ENCODE data around the gene EID3. TPM values are rescaled to one million over a fixed set of nuclear protein-coding genes. Genes with fewer than 3 reads are reported as not detected.
A peak's percentile ranks its signal among the peaks of the same experiment; 100 is the strongest.

The EID3 gene
- total RNA-seq, 6 experiments from 2014 or later: 2.2 to 4.4 (median 4.1) TPM

- no peak for TF ChIP-seq CTCF (IDR thresholded peaks at IDR 0.05)
- peaks cover 28% of the 10 kb centered on the region for H3K4me1 Mint-ChIP-seq (ENCODE audit: low read depth)
- H3K4me3 Mint-ChIP-seq: no peak overlapping the region
Observed at GRCh38 chr12:104272938-104273337, 30.6 kb upstream of the EID3 start.

GRCh38 chr12:104273503-104273902 is 30.0 kb upstream of the EID3 start:
- no peak for DNase-seq
- no peak for TF ChIP-seq CTCF (IDR thresholded peaks at IDR 0.05)
- Mint-ChIP-seq H3K4me3 (no peak overlapping the region), H3K27ac (no peak overlapping the region), H3K4me1 (ENCODE audit: low read depth) (peaks cover 28% of the 10 kb centered on the region), H3K9me3 (no peaks in the 10 kb centered on the region), H3K36me3 (ENCODE audit: low read depth) (peaks cover 22% of the 10 kb centered on the region), H3K27me3 (ENCODE audit: insufficient read depth) (no peaks in the 10 kb centered on the region)

More at GRCh38 chr12:104272938-104273337, 30.6 kb upstream of the EID3 start:
- no peak overlapping the region for H3K27ac Mint-ChIP-seq
- no peaks in the 10 kb centered on the region for H3K27me3 Mint-ChIP-seq (ENCODE audit: insufficient read depth)
- H3K9me3 Mint-ChIP-seq: no peaks in the 10 kb centered on the region
- DNase-seq: no peak
- H3K36me3 Mint-ChIP-seq (ENCODE audit: low read depth): peaks cover 22% of the 10 kb centered on the region

GRCh38 chr12:104274811-104275210 is 28.7 kb upstream of the EID3 start:
- Mint-ChIP-seq H3K36me3 (ENCODE audit: low read depth) (peaks cover 21% of the 10 kb centered on the region), H3K4me1 (ENCODE audit: low read depth) (peaks cover 40% of the 10 kb centered on the region), H3K9me3 (no peaks in the 10 kb centered on the region), H3K27ac (no peak overlapping the region), H3K4me3 (no peak overlapping the region), H3K27me3 (ENCODE audit: insufficient read depth) (no peaks in the 10 kb centered on the region)
- TF ChIP-seq CTCF (IDR thresholded peaks at IDR 0.05): no peak
- no peak for DNase-seq

GRCh38 chr12:104275689-104276088 is 27.9 kb upstream of the EID3 start:
- no peak overlapping the region for H3K4me3 Mint-ChIP-seq
- peak overlapping the region; percentile 88; the same call in 1 of the 2 replicates for H3K27ac Mint-ChIP-seq
- H3K9me3 Mint-ChIP-seq: no peaks in the 10 kb centered on the region
- peaks cover 49% of the 10 kb centered on the region for H3K4me1 Mint-ChIP-seq (ENCODE audit: low read depth)
- DNase-seq: no peak
- H3K36me3 Mint-ChIP-seq (ENCODE audit: low read depth): peaks cover 18% of the 10 kb centered on the region
- no peaks in the 10 kb centered on the region for H3K27me3 Mint-ChIP-seq (ENCODE audit: insufficient read depth)
- no peak for TF ChIP-seq CTCF (IDR thresholded peaks at IDR 0.05)

- DNase-seq: no peak
- no peak overlapping the region for H3K4me3 Mint-ChIP-seq
- H3K4me1 Mint-ChIP-seq (ENCODE audit: low read depth): peaks cover 57% of the 10 kb centered on the region
Observed at GRCh38 chr12:104276273-104277131, 27.0 kb upstream of the EID3 start.

More at GRCh38 chr12:104276273-104277131, 27.0 kb upstream of the EID3 start:
- TF ChIP-seq CTCF (IDR thresholded peaks at IDR 0.05): no peak
- Mint-ChIP-seq H3K27ac (peak overlapping the region; percentile 88), H3K27me3 (ENCODE audit: insufficient read depth) (no peaks in the 10 kb centered on the region), H3K36me3 (ENCODE audit: low read depth) (peaks cover 20% of the 10 kb centered on the region), H3K9me3 (no peaks in the 10 kb centered on the region)
